ENCODE results near the gene PSMA7. TPM values are rescaled to one million over a fixed set of nuclear protein-coding genes. Genes with fewer than 3 reads are reported as not detected.

PSMA7 gene
- total and polyA plus RNA-seq, 2 of the 8 experiments (the other 6 are each of a cell fraction or from before 2014, with no cell fraction given), result 361 to 648 TPM

- Histone ChIP-seq H2AK5ac (ENCODE audit: low read depth, low read length) (no peak overlapping the region), H2BK12ac (ENCODE audit: low read depth, low read length) (no peak overlapping the region; the same call in 1 of the 2 replicates), H3K4me2 (ENCODE audit: insufficient read depth in 1 of 2, low read depth in 2 of 2, low read length in 2 of 2) (no peak overlapping the region), H4K8ac (ENCODE audit: extremely low read depth, insufficient read depth, low read length) (no peak overlapping the region), H3K9ac (replicated peaks in 1 of 4; ENCODE audit: extremely low read depth in 1 of 4, low read depth in 3 of 4, low read length in 3 of 4) (no peak overlapping the region), H4K91ac (replicated peaks; ENCODE audit: insufficient read length, low read length) (no peak overlapping the region), H2BK5ac (ENCODE audit: low read depth, low read length) (no peak overlapping the region), H3K27me3 (replicated peaks in 1 of 4; ENCODE audit: control insufficient read depth in 3 of 4, extremely low read depth in 1 of 4, insufficient read depth in 3 of 4, low read length in 3 of 4) (no peaks in the 10 kb centered on the region; a peak in 1 of 7 replicates), H3K14ac (ENCODE audit: insufficient read length) (no peak overlapping the region), H3K79me2 (ENCODE audit: control insufficient read depth in 1 of 2, insufficient read depth in 2 of 2, low read length in 2 of 2) (no peaks in the 10 kb centered on the region), H4K20me1 (replicated peaks in 1 of 2; ENCODE audit: control insufficient read depth in 1 of 2, insufficient read depth in 2 of 2, low read length in 2 of 2) (no peaks in the 10 kb centered on the region), H2BK120ac (replicated peaks; ENCODE audit: low read depth, low read length) (no peak overlapping the region), H3K56ac (replicated peaks; ENCODE audit: insufficient read length, low read depth, low read length) (no peak overlapping the region), H3K36me3 (ENCODE audit: control insufficient read depth in 2 of 4, insufficient read depth in 4 of 4, low read length in 3 of 4) (no peaks in the 10 kb centered on the region), H3K27ac (ENCODE audit: low read depth, low read length) (no peak overlapping the region), H3K9me3 (ENCODE audit: insufficient read depth in 2 of 2, low read depth in 1 of 2, low read length in 1 of 2) (peaks cover 0 to 2% of the 10 kb centered on the region in 2 experiments; a peak in 1 of 4 replicates), H3K4ac (replicated peaks; ENCODE audit: insufficient read length, low read depth, low read length) (no peak overlapping the region), H4K5ac (ENCODE audit: insufficient read length, low read depth, low read length) (no peak overlapping the region), H2AFZ (ENCODE audit: low read length) (no peak overlapping the region), H3K79me1 (ENCODE audit: low read depth, low read length) (no peaks in the 10 kb centered on the region), H3K4me3 (ENCODE audit: extremely low read depth in 1 of 4, insufficient read depth in 2 of 4, low read depth in 3 of 4, low read length in 4 of 4) (no peak overlapping the region), H3K23me2 (ENCODE audit: low read depth, low read length) (peaks cover 2% of the 10 kb centered on the region; the same call in 1 of the 2 replicates), H3K18ac (ENCODE audit: extremely low read depth, low read length) (no peak overlapping the region), H3K4me1 (replicated peaks in 1 of 4; ENCODE audit: control insufficient read depth in 3 of 4, insufficient read depth in 4 of 4, low read length in 3 of 4) (peaks cover 0 to 13% (median 5%) of the 10 kb centered on the region in 4 experiments; a peak in 5 of 7 replicates), H2BK15ac (ENCODE audit: low read length) (no peak overlapping the region), H2BK20ac (ENCODE audit: low read length) (no peak overlapping the region), H3K23ac (ENCODE audit: insufficient read length) (no peak overlapping the region)
- 75% methylated on average over 15 of the region's 15 CpGs; no CpG with 5 or more reads in 1 of the 2 experiments for WGBS, 2 experiments (ENCODE audit: extremely low coverage in 1 of 2, insufficient coverage in 1 of 2, insufficient read length in 1 of 2, insufficient replicate concordance in 2 of 2, low coverage in 1 of 2, low lambda C conversion rate in 2 of 2, missing lambda C conversion rate in 1 of 2)
- TF ChIP-seq MAX (IDR thresholded peaks at IDR 0.05), result 0 out of 2 replicates have a peak, but pooled peaks have one; percentile 21
- no peak for TF ChIP-seq JUN (IDR thresholded peaks at IDR 0.05; ENCODE audit: low read depth, low read length)
- TF ChIP-seq KDM5A (IDR thresholded peaks at IDR 0.05; ENCODE audit: low read length), result no peak
- no peak for TF ChIP-seq KDM1A (IDR thresholded peaks at IDR 0.05; ENCODE audit: borderline replicate concordance, low read length)
- TF ChIP-seq SIRT6 (IDR thresholded peaks at IDR 0.05; ENCODE audit: low read length), result no peak
- CTCF ChIA-PET (ENCODE audit: partially characterized antibody), result interaction anchor here (0.7 to 3.9 kb wide), 2 partner anchors 30 to 106 kb away, joined by 4 to 16 read pairs; no protein-coding TSS in a partner anchor
- no peak for DNase-seq (ENCODE audit: low read depth in 1 of 2, low spot score in 2 of 2)
- POLR2A ChIA-PET (ENCODE audit: partially characterized antibody), result interaction anchor here (0.5 to 12.2 kb wide), 3 partner anchors 51 to 221 kb away, joined by 3 to 125 read pairs (median 4); partner anchors contain the start of gene TAF4
- no peak for FAIRE-seq
Observed at GRCh38 chr20:62117658-62118057, 25.5 kb downstream of the PSMA7 start.
